ENCODE data around the gene CAMTA1.

Gene CAMTA1

DNA sequence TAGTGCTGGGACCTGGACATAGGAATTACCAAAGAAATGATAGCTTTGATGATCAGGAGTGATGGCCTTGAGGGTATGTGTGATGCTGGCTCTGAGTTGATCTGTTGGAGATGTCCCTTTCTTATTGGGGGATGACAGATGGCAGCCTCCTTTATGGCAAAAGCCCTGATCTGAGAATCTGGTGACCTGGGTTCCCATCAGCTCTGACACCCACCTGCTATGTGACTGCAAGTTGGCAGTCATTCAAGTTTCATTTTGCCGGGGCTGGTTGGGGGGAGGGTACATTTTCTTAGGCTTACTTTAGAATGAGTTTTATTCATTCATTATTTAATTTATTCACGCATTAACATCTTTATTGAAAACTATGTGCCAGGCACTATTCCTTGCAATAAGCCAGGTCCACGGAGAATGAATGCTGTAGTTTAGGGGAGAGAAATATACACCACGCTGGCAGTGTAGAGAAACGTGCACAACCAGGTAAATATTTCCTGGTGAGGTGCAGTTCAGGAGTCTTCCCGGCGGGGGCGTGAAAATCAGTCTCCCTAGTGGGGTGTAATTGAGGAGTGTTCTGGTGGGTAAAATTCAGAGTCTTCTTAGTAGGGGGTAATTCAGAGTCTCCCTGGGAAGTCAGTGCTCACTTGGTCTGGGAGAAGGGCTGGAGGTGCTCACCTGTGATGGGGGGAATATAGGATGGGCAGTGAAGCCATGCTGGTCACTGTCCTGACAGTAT is 401.3 kb downstream of the CAMTA1 start:
- H3K4me3 ChIP-seq (ENCODE audit: low read depth, low read length): no peak overlapping the region
- TF ChIP-seq, protein P1, sequence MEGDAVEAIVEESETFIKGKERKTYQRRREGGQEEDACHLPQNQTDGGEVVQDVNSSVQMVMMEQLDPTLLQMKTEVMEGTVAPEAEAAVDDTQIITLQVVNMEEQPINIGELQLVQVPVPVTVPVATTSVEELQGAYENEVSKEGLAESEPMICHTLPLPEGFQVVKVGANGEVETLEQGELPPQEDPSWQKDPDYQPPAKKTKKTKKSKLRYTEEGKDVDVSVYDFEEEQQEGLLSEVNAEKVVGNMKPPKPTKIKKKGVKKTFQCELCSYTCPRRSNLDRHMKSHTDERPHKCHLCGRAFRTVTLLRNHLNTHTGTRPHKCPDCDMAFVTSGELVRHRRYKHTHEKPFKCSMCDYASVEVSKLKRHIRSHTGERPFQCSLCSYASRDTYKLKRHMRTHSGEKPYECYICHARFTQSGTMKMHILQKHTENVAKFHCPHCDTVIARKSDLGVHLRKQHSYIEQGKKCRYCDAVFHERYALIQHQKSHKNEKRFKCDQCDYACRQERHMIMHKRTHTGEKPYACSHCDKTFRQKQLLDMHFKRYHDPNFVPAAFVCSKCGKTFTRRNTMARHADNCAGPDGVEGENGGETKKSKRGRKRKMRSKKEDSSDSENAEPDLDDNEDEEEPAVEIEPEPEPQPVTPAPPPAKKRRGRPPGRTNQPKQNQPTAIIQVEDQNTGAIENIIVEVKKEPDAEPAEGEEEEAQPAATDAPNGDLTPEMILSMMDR (IDR thresholded peaks at IDR 0.05; ENCODE audit: low read depth, low read length): no peak

DNA sequence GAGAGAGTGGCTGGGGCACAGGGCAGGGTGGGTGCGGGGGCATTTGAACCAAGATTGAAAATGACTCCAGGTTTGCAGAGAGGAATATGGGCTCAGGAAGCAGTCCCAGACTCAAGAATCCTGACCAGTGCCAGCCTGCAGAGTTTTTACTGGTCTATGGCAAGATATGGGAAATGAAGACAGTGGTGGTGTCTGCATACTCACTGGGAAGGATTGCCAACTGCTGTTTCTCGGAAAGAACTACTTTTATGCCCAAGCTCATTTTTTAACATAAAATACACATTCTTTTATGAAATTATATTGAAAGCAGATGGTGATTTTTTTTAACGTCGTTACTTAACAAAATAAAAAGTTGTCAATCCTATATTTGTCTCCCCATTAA is 401.8 kb downstream of the CAMTA1 start:
- TF ChIP-seq, protein P1 (IDR thresholded peaks at IDR 0.05; ENCODE audit: low read depth, low read length): no peak
- H3K4me3 ChIP-seq (ENCODE audit: low read depth, low read length): no peak overlapping the region

DNA sequence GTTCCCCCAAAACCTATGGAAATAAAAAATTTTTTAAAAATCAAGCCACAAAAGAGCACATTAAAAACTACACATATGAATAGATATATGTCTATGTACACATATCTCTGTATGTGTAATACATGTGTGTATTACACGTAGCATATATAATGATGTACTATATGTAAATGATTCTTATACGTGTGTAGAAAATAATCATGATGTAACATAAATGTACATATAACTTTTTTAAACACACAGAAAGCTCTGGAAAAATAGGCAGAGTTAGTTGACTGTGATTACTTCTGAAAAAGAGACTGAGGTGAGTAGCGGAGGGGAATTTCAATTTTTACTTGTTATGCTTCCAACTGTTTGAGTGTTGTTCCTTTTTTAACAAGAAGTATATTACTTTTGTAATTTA is 405.0 kb downstream of the CAMTA1 start:
- no peak overlapping the region for H3K4me3 ChIP-seq (ENCODE audit: low read depth, low read length)
- TF ChIP-seq, protein P1 (IDR thresholded peaks at IDR 0.05; ENCODE audit: low read depth, low read length): no peak

DNA sequence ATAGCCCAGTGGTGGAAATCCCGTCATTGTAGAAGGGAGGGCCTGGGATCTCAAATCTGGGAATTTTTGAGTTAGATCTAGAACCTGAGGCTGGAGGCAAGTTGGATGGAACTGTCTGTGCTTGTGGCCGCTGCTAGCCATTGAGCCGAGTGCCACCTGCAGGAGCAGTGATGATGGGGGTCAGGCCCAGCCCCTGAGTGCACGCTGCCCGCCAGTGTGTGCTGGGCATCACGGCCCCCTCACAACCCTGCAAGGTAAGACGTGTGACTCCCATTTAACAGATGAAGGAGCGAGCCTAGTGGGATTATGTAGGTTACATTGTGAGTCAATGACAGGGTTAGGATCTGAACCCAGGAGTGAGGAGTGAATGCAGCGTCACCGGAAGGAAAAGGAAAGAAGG is 407.2 kb downstream of the CAMTA1 start:
- TF ChIP-seq, protein P1 (IDR thresholded peaks at IDR 0.05; ENCODE audit: low read depth, low read length): no peak
- no peak overlapping the region for H3K4me3 ChIP-seq (ENCODE audit: low read depth, low read length)

DNA sequence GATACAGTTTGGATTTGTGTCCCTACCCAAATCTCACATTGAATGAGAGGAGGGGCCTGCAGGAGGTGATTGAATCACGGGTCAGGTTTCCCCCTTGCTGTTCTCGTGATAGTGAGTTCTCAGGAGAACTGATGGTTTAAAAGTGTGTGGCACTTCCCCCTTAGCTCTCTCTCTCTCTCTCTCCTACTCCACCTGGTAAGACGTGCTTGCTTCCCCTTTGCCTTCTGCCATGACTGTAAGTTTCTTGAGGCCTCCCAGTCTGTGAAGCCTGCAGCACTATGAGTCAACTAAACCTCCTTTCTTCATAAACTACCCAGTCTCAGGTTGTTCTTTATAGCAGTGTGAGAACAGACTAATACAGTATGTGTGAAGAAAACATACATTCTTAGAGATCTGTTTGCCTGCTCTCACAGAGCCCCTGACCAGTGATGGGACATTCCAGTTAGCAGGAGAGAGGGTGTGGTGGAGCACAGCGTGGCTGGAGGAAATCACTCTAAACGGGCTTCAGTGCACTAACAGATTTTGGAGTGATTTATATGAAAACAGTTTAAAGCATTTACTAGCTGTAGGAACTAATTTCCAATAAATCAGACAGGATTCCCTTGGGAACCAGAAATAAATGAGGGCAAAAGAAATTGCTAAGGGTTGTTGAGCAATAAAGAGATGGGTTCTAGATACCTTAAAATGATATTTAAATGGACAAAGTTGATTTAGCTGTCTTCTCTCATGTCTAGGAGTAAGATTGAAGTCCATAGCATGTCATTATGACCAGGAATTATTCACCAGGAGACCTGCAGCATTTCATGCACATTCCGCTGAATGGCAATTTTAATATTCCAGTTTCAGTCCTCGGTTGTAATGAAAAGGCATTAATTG is 411.0 kb downstream of the CAMTA1 start:
- TF ChIP-seq, protein P1 (IDR thresholded peaks at IDR 0.05; ENCODE audit: low read depth, low read length): no peak
- H3K4me3 ChIP-seq (ENCODE audit: low read depth, low read length): no peak overlapping the region

DNA sequence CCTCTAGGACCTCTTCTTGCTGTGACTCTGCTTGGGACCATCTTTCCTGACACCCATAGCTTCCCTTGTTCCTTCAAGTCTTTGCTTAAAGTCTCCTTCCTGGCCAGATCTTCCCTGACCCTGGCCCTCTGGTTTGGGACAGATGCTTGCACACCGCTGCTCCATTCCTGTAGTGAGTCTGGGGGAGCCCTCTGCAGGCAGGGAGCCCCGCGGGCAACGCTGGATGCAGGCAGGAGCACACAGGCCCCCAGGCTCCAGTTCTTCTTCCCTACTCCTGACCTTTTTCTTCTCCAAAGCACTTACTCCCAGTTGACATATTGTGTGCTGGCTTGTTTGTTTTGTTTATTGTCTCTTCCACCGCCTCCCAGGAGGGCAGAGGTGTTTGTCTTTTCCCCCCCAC is 413.4 kb downstream of the CAMTA1 start:
- H3K4me3 ChIP-seq (ENCODE audit: low read depth, low read length): no peak overlapping the region
- TF ChIP-seq, protein P1 (IDR thresholded peaks at IDR 0.05; ENCODE audit: low read depth, low read length): no peak

Measured in WI38 (cell line).